SK-N-SH (cell line): Measurements from ENCODE around the gene ANLN. TPM values are rescaled to one million over a fixed set of nuclear protein-coding genes. Genes with fewer than 3 reads are reported as not detected.

Experiments used
- CTCF ChIA-PET: fragments of 300-600, 350-600 bp; formaldehyde crosslinking; extraction: SDS; loops from one replicate; lab custom pipeline; 2021; lab: Yijun Ruan, JAX
- POLR2A ChIA-PET: fragments of 350-600 bp; sonication (Branson Sonifier 250); formaldehyde crosslinking; extraction: SDS; loops from one replicate; lab custom pipeline; 2020; ENCODE audit warnings: antibody characterized with exemption, inconsistent platforms; lab: Yijun Ruan, JAX
- DNase-seq: peaks from one replicate; pipeline ENCODE4 v3.0.0; 2012
- H2AFZ ChIP-seq: fragments of 200-600 bp; sonication (generic); 2 replicates; pipeline ENCODE4 v1.8.1; 2016; ENCODE audit warnings: antibody characterized with exemption, mild to moderate bottlenecking, low read depth
- H3F3A ChIP-seq: fragments of 200-600 bp; sonication (generic); replicated peaks from 2 replicates; pipeline ENCODE3; 2016; ENCODE audit warnings: antibody characterized with exemption, mild to moderate bottlenecking; ENCODE audit not compliant: insufficient read depth
- H3K27ac ChIP-seq, 2 experiments: fragments of 200-500 bp in 1 of 2; fragments of 200-600 bp in 1 of 2; sonication (Bioruptor generic) in 1 of 2; sonication (generic), shearing (Covaris generic) in 1 of 2; 2 replicates each; pipeline versions ENCODE4 v1.5.1 to v1.6.1; 2014 to 2016; ENCODE audit warnings: low read depth in 2 of 2, inconsistent platforms in 1 of 2, low read length in 1 of 2, mild to moderate bottlenecking in 1 of 2, mixed read lengths in 1 of 2
- H3K27me3 ChIP-seq: fragments of 200-600 bp; sonication (generic), shearing (Covaris generic); 2 replicates; pipeline ENCODE4 v1.6.1; 2016; ENCODE audit warnings: mixed run types; ENCODE audit not compliant: insufficient read depth
- H3K36me3 ChIP-seq, 2 experiments: fragments of 200-500 bp in 1 of 2; fragments of 200-600 bp in 1 of 2; sonication (Bioruptor generic) in 1 of 2; sonication (generic) in 1 of 2; replicated peaks in 1 of 2; 2 replicates each; pipeline versions ENCODE3 to v1.5.1; 2014 to 2016; ENCODE audit warnings: low read length in 1 of 2, mild to moderate bottlenecking in 1 of 2; ENCODE audit not compliant: insufficient read depth in 2 of 2, control insufficient read depth in 1 of 2
- H3K4me1 ChIP-seq, 2 experiments: fragments of 200-500 bp in 1 of 2; fragments of 200-600 bp in 1 of 2; sonication (Bioruptor generic) in 1 of 2; sonication (generic), shearing (Covaris generic) in 1 of 2; 2 replicates each; pipeline versions ENCODE4 v1.5.1 to v1.6.1; 2014 to 2016; ENCODE audit warnings: low read depth in 1 of 2, low read length in 1 of 2, mixed run types in 1 of 2; ENCODE audit not compliant: insufficient read depth in 2 of 2, control insufficient read depth in 1 of 2
- H3K4me2 ChIP-seq: fragments of 200-600 bp; sonication (generic), shearing (Covaris generic); 2 replicates; pipeline ENCODE4 v1.6.1; 2017; ENCODE audit warnings: mixed run types
- H3K4me3 ChIP-seq, 2 experiments: fragments of 200-500 bp in 1 of 2; fragments of 200-600 bp in 1 of 2; sonication (Bioruptor generic) in 1 of 2; sonication (generic), shearing (Covaris generic) in 1 of 2; 2 replicates each; pipeline versions ENCODE4 v1.5.1 to v1.8.1; 2014 to 2016; ENCODE audit warnings: low read depth in 2 of 2, inconsistent platforms in 1 of 2, low read length in 1 of 2, mild to moderate bottlenecking in 1 of 2, mixed read lengths in 1 of 2, moderate library complexity in 1 of 2
- H3K79me2 ChIP-seq: fragments of 200-600 bp; sonication (generic); 2 replicates; pipeline ENCODE4 v1.8.1; 2017; ENCODE audit warnings: mild to moderate bottlenecking; ENCODE audit not compliant: insufficient read depth
- H3K9ac ChIP-seq: fragments of 200-600 bp; sonication (generic); 2 replicates; pipeline ENCODE4 v1.6.1; 2017; ENCODE audit warnings: mixed run types
- H3K9me2 ChIP-seq: fragments of 200-600 bp; sonication (generic); 2 replicates; pipeline ENCODE4 v1.6.1; 2017; ENCODE audit warnings: mixed run types
- H3K9me3 ChIP-seq: fragments of 200-600 bp; sonication (generic); 2 replicates; pipeline ENCODE4 v1.6.1; 2017; ENCODE audit warnings: mixed run types, mild to moderate bottlenecking, moderate library complexity
- H4K20me1 ChIP-seq: fragments of 200-600 bp; sonication (generic); 2 replicates; pipeline ENCODE4 v1.6.1; 2017; ENCODE audit warnings: mild to moderate bottlenecking, mixed run types; ENCODE audit not compliant: insufficient read depth
- CHD2 ChIP-seq: fragments of 150-350 bp; IDR thresholded peaks from 2 replicates; pipeline ENCODE4 v1.6.1; 2018; ENCODE audit warnings: low read length; ENCODE audit not compliant: partially characterized antibody
- ELF1 ChIP-seq: IDR thresholded peaks from 2 replicates; pipeline ENCODE4 v1.4.0; 2012
- EP300 ChIP-seq, 2 experiments: IDR thresholded peaks; 2 replicates each; pipeline versions ENCODE4 v1.4.0 to v1.6.1; 2012; ENCODE audit warnings: borderline replicate concordance in 1 of 2, low read depth in 1 of 2, low read length in 1 of 2
- EZH2phosphoT487 ChIP-seq: fragments of 200-600 bp; sonication (generic); IDR thresholded peaks from 2 replicates; pipeline ENCODE4 v1.6.1; 2017; ENCODE audit warnings: low read depth, mixed run types, mild to moderate bottlenecking, antibody characterized with exemption, moderate library complexity, borderline replicate concordance
- FOXJ3 ChIP-seq: sonication (generic); formaldehyde crosslinking; IDR thresholded peaks from 2 replicates; pipeline ENCODE4 v1.5.1; 2020; ENCODE audit warnings: mild to moderate bottlenecking, missing genetic modification reagents
- FOXM1 ChIP-seq: IDR thresholded peaks from 2 replicates; pipeline ENCODE4 v1.4.0; 2012; ENCODE audit warnings: low read depth, mild to moderate bottlenecking
- GABPA ChIP-seq: IDR thresholded peaks from 2 replicates; pipeline ENCODE4 v1.4.0; 2012; ENCODE audit warnings: low read depth, mild to moderate bottlenecking
- GATA2 ChIP-seq: sonication (generic); formaldehyde crosslinking; IDR thresholded peaks from 2 replicates; pipeline ENCODE4 v1.5.0; 2020; ENCODE audit warnings: mild to moderate bottlenecking, missing genetic modification reagents
- JUND ChIP-seq: IDR thresholded peaks from 2 replicates; pipeline ENCODE4 v1.4.0; 2012
- MXI1 ChIP-seq: IDR thresholded peaks from 2 replicates; pipeline ENCODE4 v1.6.1; 2012; ENCODE audit warnings: mild to moderate bottlenecking, low read depth, low read length, improper control_type of control experiment
- NFIC ChIP-seq: IDR thresholded peaks from 2 replicates; pipeline ENCODE4 v1.4.0; 2012; ENCODE audit warnings: borderline replicate concordance
- NRF1 ChIP-seq: IDR thresholded peaks from 2 replicates; pipeline ENCODE4 v1.6.1; 2012; ENCODE audit warnings: low read depth, mild to moderate bottlenecking, low read length
- RAD21 ChIP-seq: IDR thresholded peaks from 2 replicates; pipeline ENCODE4 v1.6.1; 2012; ENCODE audit warnings: mild to moderate bottlenecking, low read length
- RFX5 ChIP-seq: IDR thresholded peaks from 2 replicates; pipeline ENCODE4 v1.6.1; 2012; ENCODE audit warnings: mild to moderate bottlenecking, improper control_type of control experiment, low read length
- SIN3A ChIP-seq: IDR thresholded peaks from 2 replicates; pipeline ENCODE4 v1.6.1; 2012; ENCODE audit warnings: low read depth, mild to moderate bottlenecking, low read length, moderate library complexity, borderline replicate concordance
- SMC3 ChIP-seq: IDR thresholded peaks from 2 replicates; pipeline ENCODE4 v1.6.1; 2012; ENCODE audit warnings: low read depth, low read length, improper control_type of control experiment
- TEAD4 ChIP-seq: IDR thresholded peaks from 2 replicates; pipeline ENCODE4 v1.4.0; 2012; ENCODE audit warnings: mild to moderate bottlenecking, borderline replicate concordance; ENCODE audit not compliant: insufficient read depth
- WGBS: methylation state at CpG from one replicate; pipeline ENCODE4 v1.1.6; 2017; ENCODE audit warnings: low lambda C conversion rate; 5-methylcytosine and 5-hydroxymethylcytosine counted together
- polyA plus RNA-seq, 3 experiments: library from polyadenylated mRNA; depleted of rRNA; stranded (reverse); fragments of >200 nt; gene quantifications; 2 replicates each; pipeline ENCODE4 v1.2.3, GENCODE V29; 2012
- TF ChIP-seq, protein P1 (sequence below): fragments of 200-600 bp; sonication (generic); IDR thresholded peaks from 2 replicates; pipeline ENCODE4 v1.6.1; 2017; ENCODE audit warnings: antibody characterized with exemption, mild to moderate bottlenecking, moderate library complexity
- TF ChIP-seq, protein P2 (sequence below): IDR thresholded peaks from 2 replicates; pipeline ENCODE4 v1.4.0; 2012; ENCODE audit warnings: low read depth, borderline replicate concordance

Gene ANLN
- polyA plus RNA-seq, 1 of the 3 experiments (the other 2 are of a cell fraction) = 17.1 TPM

DNA sequence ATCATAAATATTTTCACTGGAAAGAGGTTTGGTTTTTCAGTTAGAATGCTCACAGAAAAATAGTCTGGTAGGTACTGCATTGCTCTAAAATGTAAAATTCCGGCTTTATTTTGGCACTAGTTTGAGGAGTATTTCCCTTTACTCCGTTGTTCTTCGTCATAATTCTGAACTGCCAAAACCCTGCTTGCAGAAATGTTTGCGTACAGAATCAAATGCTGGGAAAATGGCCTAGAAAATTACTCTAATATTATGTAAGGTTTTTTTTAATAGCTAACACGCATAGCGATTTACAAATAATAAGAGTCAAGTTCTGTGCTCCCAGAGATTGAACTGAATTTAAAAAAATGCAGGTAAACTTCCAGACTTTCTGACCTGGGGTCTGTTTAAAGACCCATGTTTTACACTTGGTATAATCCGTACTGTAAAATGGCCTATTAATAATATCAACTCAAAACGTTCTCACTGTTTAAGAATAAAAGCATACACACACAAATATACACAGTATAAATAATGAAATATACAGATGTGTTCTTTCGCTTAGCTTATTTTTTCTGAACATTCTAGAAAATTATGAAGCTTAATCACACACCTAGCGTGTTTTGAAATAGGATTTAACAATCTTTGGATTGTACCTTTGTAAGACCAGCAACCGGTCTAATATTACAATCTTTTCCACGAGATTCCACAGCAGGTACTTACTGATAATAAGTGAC lies 23.5 kb upstream of the ANLN start:
- Histone ChIP-seq H3K9me2 (no peaks in the 10 kb centered on the region), H3K9ac (peak overlapping the region; percentile 74), H4K20me1 (no peaks in the 10 kb centered on the region), H3K9me3 (no peaks in the 10 kb centered on the region), H3K4me3 (peak overlapping the region; percentile 70 to 82), H3F3A (no peaks in the 10 kb centered on the region), H3K79me2 (no peaks in the 10 kb centered on the region), H2AFZ (peak overlapping the region; percentile 96), H3K4me1 (no peaks in the 10 kb centered on the region; a peak in 2 of 4 replicates), H3K36me3 (no peaks in the 10 kb centered on the region), H3K27me3 (no peaks in the 10 kb centered on the region), H3K4me2 (peak overlapping the region; percentile 66), H3K27ac (no peak overlapping the region; a peak in 1 of 4 replicates)
- DNase-seq = no peak
- 62% methylated on average over 12 of the region's 12 CpGs for WGBS
- ChIA-PET POLR2A (interaction anchor here (1.9 kb wide), 1 partner anchor 24 kb away, joined by 13 read pairs; the partner anchor contains the start of gene ANLN), CTCF (interaction anchor here (0.6 to 3.2 kb wide), 27 partner anchors 9 to 381 kb away, joined by 3 to 33 read pairs (median 5); partner anchors contain the start of gene ANLN)
- TF ChIP-seq FOXM1 (no peak), MXI1 (no peak), NFIC (no peak), ELF1 (no peak), GATA2 (CRISPR knock-in tag) (no peak), FOXJ3 (CRISPR knock-in tag) (no peak)
- TF ChIP-seq, protein P1, sequence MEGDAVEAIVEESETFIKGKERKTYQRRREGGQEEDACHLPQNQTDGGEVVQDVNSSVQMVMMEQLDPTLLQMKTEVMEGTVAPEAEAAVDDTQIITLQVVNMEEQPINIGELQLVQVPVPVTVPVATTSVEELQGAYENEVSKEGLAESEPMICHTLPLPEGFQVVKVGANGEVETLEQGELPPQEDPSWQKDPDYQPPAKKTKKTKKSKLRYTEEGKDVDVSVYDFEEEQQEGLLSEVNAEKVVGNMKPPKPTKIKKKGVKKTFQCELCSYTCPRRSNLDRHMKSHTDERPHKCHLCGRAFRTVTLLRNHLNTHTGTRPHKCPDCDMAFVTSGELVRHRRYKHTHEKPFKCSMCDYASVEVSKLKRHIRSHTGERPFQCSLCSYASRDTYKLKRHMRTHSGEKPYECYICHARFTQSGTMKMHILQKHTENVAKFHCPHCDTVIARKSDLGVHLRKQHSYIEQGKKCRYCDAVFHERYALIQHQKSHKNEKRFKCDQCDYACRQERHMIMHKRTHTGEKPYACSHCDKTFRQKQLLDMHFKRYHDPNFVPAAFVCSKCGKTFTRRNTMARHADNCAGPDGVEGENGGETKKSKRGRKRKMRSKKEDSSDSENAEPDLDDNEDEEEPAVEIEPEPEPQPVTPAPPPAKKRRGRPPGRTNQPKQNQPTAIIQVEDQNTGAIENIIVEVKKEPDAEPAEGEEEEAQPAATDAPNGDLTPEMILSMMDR = no peak

DNA sequence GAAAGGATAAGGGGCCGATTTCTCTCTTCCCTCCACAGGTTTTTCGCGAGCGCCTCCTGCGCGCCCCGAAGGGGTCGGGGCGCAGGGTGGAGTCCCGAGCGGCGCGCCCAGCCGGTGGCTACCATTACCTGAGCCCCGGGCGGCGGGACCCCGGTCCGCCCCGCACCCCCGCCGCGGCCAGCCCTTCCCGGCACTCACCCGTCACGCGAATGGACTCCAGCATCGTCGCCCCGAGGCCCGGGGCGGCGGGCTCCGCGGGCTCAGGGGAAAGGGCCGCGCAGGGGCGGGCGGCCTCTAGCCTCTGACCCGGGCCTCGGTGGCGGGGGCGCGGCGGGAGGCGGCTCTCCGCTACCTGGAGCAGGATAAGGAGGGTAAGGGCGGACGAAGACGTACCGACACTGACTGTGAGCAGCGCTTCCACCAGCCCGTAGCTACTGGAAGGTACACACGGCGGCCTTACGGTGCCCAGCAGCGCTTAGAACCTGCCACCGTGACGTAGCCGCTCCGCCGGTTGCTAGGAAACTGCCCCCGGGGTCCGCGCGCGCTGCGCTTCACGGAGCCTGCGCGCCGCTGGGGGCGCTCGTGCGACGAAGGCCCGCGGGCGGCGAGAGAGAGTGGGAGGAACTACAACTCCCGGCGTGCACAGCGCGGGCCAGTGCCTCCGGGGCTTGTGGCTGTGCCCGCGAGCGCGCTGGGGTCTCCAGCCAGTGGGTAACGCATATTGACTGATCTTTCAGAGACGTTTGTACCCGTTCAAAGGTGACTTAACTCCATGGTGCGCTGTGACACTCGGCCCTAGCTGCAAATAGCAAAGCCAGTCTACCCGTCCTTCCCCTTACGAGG lies 22.7 kb upstream of the ANLN start:
- H3K36me3 ChIP-seq = no peaks in the 10 kb centered on the region
- no peaks in the 10 kb centered on the region for H3K27me3 ChIP-seq
- no peaks in the 10 kb centered on the region for H3K79me2 ChIP-seq
- H3K9me3 ChIP-seq = no peaks in the 10 kb centered on the region
- ChIA-PET CTCF (interaction anchor here (0.6 to 3.2 kb wide), 36 partner anchors 10 to 829 kb away, joined by 3 to 33 read pairs (median 4); partner anchors contain the start of gene ANLN), POLR2A (interaction anchor here (0.6 to 1.9 kb wide), 2 partner anchors 23 to 66 kb away, joined by 3 to 13 read pairs; partner anchors contain the start of gene ANLN)
- peak; percentile 99 for DNase-seq
- peak overlapping the region; percentile 42 to 67; a peak in 3 of 4 replicates for H3K27ac ChIP-seq
- H2AFZ ChIP-seq = peak overlapping the region; percentile 96
- no peaks in the 10 kb centered on the region; a peak in 2 of 4 replicates for H3K4me1 ChIP-seq
- H3K9ac ChIP-seq = peak overlapping the region; percentile 74
- H3K4me2 ChIP-seq = peak overlapping the region; percentile 66
- H4K20me1 ChIP-seq = no peaks in the 10 kb centered on the region
- H3K9me2 ChIP-seq = no peaks in the 10 kb centered on the region
- no peaks in the 10 kb centered on the region for H3F3A ChIP-seq
- 3% methylated on average over 69 of the region's 96 CpGs for WGBS
- peak overlapping the region; percentile 70 to 82 for H3K4me3 ChIP-seq
- TF ChIP-seq RAD21 (peak; percentile 61), TEAD4 (no peak), EZH2phosphoT487 (no peak), SIN3A (peak; percentile 80; the same call in 1 of the 2 replicates), EP300 (IDR thresholded peaks at IDR 0.05; ENCODE audit: borderline replicate concordance in 1 of 2, low read depth in 1 of 2, low read length in 1 of 2) (peak in 1 of 2 experiments; percentile 38; a peak in 1 of 4 replicates), NRF1 (peak; percentile 66), ELF1 (peak; percentile 52; the same call in 1 of the 2 replicates), GABPA (peak; percentile 36; the same call in 1 of the 2 replicates), CHD2 (peak; percentile 75), RFX5 (peak; percentile 72), SMC3 (peak; percentile 42), JUND (no peak)
- TF ChIP-seq, protein P2, sequence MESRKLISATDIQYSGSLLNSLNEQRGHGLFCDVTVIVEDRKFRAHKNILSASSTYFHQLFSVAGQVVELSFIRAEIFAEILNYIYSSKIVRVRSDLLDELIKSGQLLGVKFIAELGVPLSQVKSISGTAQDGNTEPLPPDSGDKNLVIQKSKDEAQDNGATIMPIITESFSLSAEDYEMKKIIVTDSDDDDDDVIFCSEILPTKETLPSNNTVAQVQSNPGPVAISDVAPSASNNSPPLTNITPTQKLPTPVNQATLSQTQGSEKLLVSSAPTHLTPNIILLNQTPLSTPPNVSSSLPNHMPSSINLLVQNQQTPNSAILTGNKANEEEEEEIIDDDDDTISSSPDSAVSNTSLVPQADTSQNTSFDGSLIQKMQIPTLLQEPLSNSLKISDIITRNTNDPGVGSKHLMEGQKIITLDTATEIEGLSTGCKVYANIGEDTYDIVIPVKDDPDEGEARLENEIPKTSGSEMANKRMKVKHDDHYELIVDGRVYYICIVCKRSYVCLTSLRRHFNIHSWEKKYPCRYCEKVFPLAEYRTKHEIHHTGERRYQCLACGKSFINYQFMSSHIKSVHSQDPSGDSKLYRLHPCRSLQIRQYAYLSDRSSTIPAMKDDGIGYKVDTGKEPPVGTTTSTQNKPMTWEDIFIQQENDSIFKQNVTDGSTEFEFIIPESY = 0 out of 2 replicates have a peak, but pooled peaks have one; percentile 51
- TF ChIP-seq, protein P1 = peak; percentile 95
